HG03064 (cell line): ENCODE data around the gene METTL26.

ENCODE experiments used
- ATAC-seq: cut with Tn5 transposase; IDR thresholded peaks from one replicate; pipeline ENCODE4 v1.9.1; 2021; ENCODE audit warnings: low read depth; ENCODE audit not compliant: unreplicated experiment

Gene METTL26

DNA sequence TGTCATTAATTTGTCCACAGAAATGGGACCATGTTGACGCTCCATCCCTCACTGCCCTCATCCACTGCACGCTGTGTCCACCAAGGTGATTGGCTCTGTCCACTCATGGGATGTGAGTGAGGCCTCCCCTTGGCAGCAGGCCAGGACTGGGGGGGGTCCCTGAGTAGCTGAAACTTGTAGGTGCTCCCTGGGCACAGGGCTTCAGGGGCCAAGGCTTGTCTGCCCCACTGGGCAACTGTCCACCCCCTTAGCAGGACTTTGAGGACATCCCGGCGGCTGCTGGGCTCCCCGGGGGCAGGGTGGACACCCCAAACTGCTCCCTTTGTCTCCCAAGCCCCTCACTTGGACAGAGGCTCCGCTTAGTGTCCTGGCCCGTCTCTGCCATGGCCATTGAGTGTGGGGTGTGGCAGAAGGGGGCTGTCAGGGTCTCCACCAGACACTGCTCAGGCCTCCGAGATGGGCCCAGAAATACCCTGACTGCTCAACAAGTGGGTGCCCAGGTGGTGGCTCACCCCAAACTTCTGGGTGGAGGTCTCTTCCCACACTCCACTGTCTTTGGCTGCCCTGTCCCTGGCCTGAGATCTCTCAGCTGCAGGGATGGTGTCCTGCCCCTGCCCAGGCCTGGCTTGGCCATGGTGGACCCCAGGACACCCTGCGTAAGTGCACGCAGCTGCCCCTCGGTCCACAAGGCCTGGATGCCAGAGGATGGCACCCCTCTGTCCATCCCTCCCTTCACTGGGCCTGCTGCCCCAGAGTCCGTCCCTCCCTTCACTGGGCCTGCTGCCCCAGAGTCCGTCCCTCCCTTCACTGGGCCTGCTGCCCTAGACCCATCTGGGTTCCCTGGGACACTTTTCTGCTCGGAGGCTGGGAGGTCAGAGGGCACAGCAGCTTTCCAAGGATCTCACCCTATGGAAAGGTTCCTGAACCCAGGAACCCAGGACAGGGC lies 49.2 kb downstream of the METTL26 start:
- ATAC-seq = no peak

- ATAC-seq = no peak
Observed at GRCh38 chr16:586047-586644, 50.0 kb downstream of the METTL26 start.

GRCh38 chr16:585351-585750 lies 50.8 kb downstream of the METTL26 start:
- ATAC-seq = no peak
